GM12891 (cell line): Measurements from ENCODE around the gene TRIO.

Experiments
- POLR2A ChIP-seq: IDR thresholded peaks from 2 replicates; pipeline ENCODE4 v1.6.1; 2011; ENCODE audit warnings: low read depth, low read length, control low read depth
- POLR2AphosphoS5 ChIP-seq: IDR thresholded peaks from 2 replicates; pipeline ENCODE4 v1.6.1; 2011; ENCODE audit warnings: low read depth, low read length, control low read depth
- SPI1 ChIP-seq: IDR thresholded peaks from 2 replicates; pipeline ENCODE4 v1.6.1; 2011; ENCODE audit warnings: low read depth, low read length, control low read depth
- TAF1 ChIP-seq: IDR thresholded peaks from 2 replicates; pipeline ENCODE4 v1.6.1; 2011; ENCODE audit warnings: low read depth, low read length, control low read depth

DNA sequence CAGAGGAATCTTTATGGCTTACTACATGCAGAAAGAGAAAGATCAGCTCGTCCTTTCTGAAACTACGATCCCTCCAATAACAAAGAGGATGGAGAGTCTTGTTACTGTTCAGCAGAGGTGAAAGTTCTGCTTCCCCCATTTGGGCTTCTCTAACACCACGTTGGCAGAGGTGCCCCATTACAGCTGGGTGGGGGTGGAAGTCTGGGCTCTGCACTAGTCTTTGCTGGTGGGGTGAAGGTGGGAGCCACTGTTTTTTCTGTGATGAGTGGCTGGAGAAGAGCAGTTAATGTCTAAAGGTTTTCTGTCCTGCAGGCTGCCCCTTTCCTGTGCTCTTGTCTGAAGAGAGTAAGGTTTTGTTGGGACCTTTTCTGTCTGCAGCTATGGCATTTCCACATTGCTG lies 373.8 kb downstream of the TRIO start:
- TF ChIP-seq POLR2AphosphoS5 = no peak
- TF ChIP-seq POLR2A = no peak
- TF ChIP-seq TAF1 = no peak
- no peak for TF ChIP-seq SPI1
